GM12875 (cell line): ENCODE measurements around the gene GLTPD2.
A peak's percentile ranks its signal among the peaks of the same experiment; 100 is the strongest.

Experiments used
- H3K4me3 ChIP-seq: one replicate; pipeline ENCODE4 v1.5.1; 2011; ENCODE audit warnings: low read depth, low read length, control low read depth
- CTCF ChIP-seq: IDR thresholded peaks from 2 replicates; pipeline ENCODE4 v1.5.1; 2011; ENCODE audit warnings: low read depth, mild to moderate bottlenecking, control low read depth, inconsistent platforms, low read length, moderate library complexity, borderline replicate concordance; ENCODE audit not compliant: insufficient read depth

GLTPD2 gene

GRCh38 chr17:4785311-4786105, 3.3 kb upstream of the GLTPD2 start:
- no peak for TF ChIP-seq CTCF
- no peak overlapping the region for H3K4me3 ChIP-seq

- no peak within 1 kb of the TSS for H3K4me3 ChIP-seq
- no peak for TF ChIP-seq CTCF
Measured at GRCh38 chr17:4786106-4786511, 2.7 kb upstream of the GLTPD2 start, which contains the start of gene VMO1. Gene VMO1, minus strand, starts transcription at chr17:4786364. Its CDS starts 12 bp downstream, at chr17:4786352.

- H3K4me3 ChIP-seq: no peak overlapping the region
- no peak for TF ChIP-seq CTCF
Measured at GRCh38 chr17:4786516-4786915, 2.2 kb upstream of the GLTPD2 start.

- H3K4me3 ChIP-seq: no peak overlapping the region
- TF ChIP-seq CTCF: no peak
Measured at GRCh38 chr17:4788159-4788806, 481 bp upstream of the GLTPD2 start.

GRCh38 chr17:4789701-4789950, 862 bp downstream of the GLTPD2 start:
- TF ChIP-seq CTCF: no peak
- H3K4me3 ChIP-seq: peak overlapping the region; percentile 63

GRCh38 chr17:4789951-4790704, 1.4 kb downstream of the GLTPD2 start:
- peak overlapping the region; percentile 63 for H3K4me3 ChIP-seq
- peak; percentile 97 for TF ChIP-seq CTCF
